PC-3 (cell line): Measurements from ENCODE around the gene CYP46A1. TPM values are rescaled to one million over a fixed set of nuclear protein-coding genes. Genes with fewer than 3 reads are reported as not detected.

Experiments used
- ATAC-seq: fragments of 200-7000 bp; cut with Tn5 transposase; 2 replicates; pipeline ENCODE4 v1.9.1; 2020; ENCODE audit warnings: mild to moderate bottlenecking, moderate library complexity
- BruUV-seq: library from RNA; stranded (reverse); fragments of 400-500 nt; replicated peaks from 2 replicates; lab custom pipeline; 2021; lab: Mats Ljungman, UMichigan
- CTCF ChIA-PET: fragments of 300-600 bp; sonication (Branson Sonifier 250); formaldehyde crosslinking; loops from one replicate; lab custom pipeline; 2022; ENCODE audit warnings: antibody characterized with exemption; lab: Charles Lee
- POLR2A ChIA-PET: fragments of 300-600 bp; sonication (Branson Sonifier 250); formaldehyde crosslinking; loops from one replicate; lab custom pipeline; 2022; ENCODE audit warnings: antibody characterized with exemption; ENCODE audit not compliant: unreplicated experiment; lab: Charles Lee
- DNase-seq: peaks from one replicate; pipeline ENCODE4 v3.0.0-alpha.2; 2015
- H2AFZ ChIP-seq: fragments of 300-600 bp; sonication (generic); 2 replicates; pipeline ENCODE4 v1.6.0; 2016; ENCODE audit warnings: antibody characterized with exemption, low read length
- H3F3A ChIP-seq: fragments of 300-600 bp; sonication (generic); one replicate; pipeline ENCODE4 v1.6.0; 2017; ENCODE audit warnings: antibody characterized with exemption, low read length, control low read depth, mild to moderate bottlenecking; ENCODE audit not compliant: unreplicated experiment
- H3K27ac ChIP-seq: fragments of 300-600 bp; sonication (generic); 2 replicates; pipeline ENCODE4 v1.5.1; 2016; ENCODE audit warnings: mild to moderate bottlenecking, low read length
- H3K27me3 ChIP-seq: fragments of 300-600 bp; sonication (generic); 2 replicates; pipeline ENCODE4 v1.6.1; 2016; ENCODE audit warnings: low read length, mixed read lengths
- H3K36me3 ChIP-seq: fragments of 300-600 bp; sonication (generic); 2 replicates; pipeline ENCODE4 v1.6.1; 2016; ENCODE audit warnings: low read depth, mixed run types, low read length, mixed read lengths
- H3K4me1 ChIP-seq: fragments of 300-600 bp; sonication (generic); 2 replicates; pipeline ENCODE4 v1.5.1; 2016; ENCODE audit warnings: low read length; ENCODE audit not compliant: insufficient read depth
- H3K4me2 ChIP-seq: fragments of 300-600 bp; sonication (generic); 2 replicates; pipeline ENCODE4 v1.6.0; 2016; ENCODE audit warnings: low read length
- H3K4me3 ChIP-seq: fragments of 300-600 bp; sonication (generic); 2 replicates; pipeline ENCODE4 v1.5.1; 2016; ENCODE audit warnings: mild to moderate bottlenecking, low read length, mixed read lengths
- H3K79me2 ChIP-seq: fragments of 300-600 bp; sonication (generic); 2 replicates; pipeline ENCODE4 v1.6.1; 2017; ENCODE audit warnings: low read length, mixed read lengths
- H3K9ac ChIP-seq: fragments of 300-600 bp; sonication (generic); 2 replicates; pipeline ENCODE4 v1.6.0; 2016; ENCODE audit warnings: mild to moderate bottlenecking, low read length
- H3K9me2 ChIP-seq: fragments of 300-600 bp; sonication (generic); replicated peaks from 2 replicates; pipeline ENCODE4 v1.6.1; 2016; ENCODE audit warnings: mixed run types, low read length, mixed read lengths
- H3K9me3 ChIP-seq: fragments of 300-600 bp; sonication (generic); 2 replicates; pipeline ENCODE4 v1.6.1; 2016; ENCODE audit warnings: low read length, mixed read lengths
- H4K20me1 ChIP-seq: fragments of 300-600 bp; sonication (generic); 2 replicates; pipeline ENCODE4 v1.6.1; 2016; ENCODE audit warnings: low read length, mixed read lengths
- CTCF ChIP-seq: fragments of 300-600 bp; sonication (generic); conservative IDR thresholded peaks from 2 replicates; pipeline ENCODE4 v1.5.1; 2017; ENCODE audit warnings: antibody characterized with exemption, low read depth, mild to moderate bottlenecking, low read length
- EZH2 ChIP-seq: fragments of 300-600 bp; sonication (generic); IDR thresholded peaks from one replicate; pipeline ENCODE4 v1.6.1; 2017; ENCODE audit warnings: antibody characterized with exemption, mild to moderate bottlenecking, low read length; ENCODE audit not compliant: unreplicated experiment
- EZH2phosphoT487 ChIP-seq: fragments of 300-600 bp; sonication (generic); IDR thresholded peaks from 2 replicates; pipeline ENCODE4 v1.6.1; 2018; ENCODE audit warnings: mild to moderate bottlenecking, antibody characterized with exemption, low read length, borderline replicate concordance
- intact Hi-C: fragments of 100-400 bp; cut with micrococcal nuclease; formaldehyde crosslinking; loops from 2 replicates; pipeline ENCODE4 v1.9.0; 2023
- total RNA-seq: library from RNA; depleted of rRNA; stranded (reverse); fragments of >200 nt; gene quantifications from 2 replicates; pipeline ENCODE4 v1.2.3, GENCODE V29; 2014

Gene CYP46A1
- total RNA-seq, 1 experiment from 2014 or later, result 1.2 TPM

DNA sequence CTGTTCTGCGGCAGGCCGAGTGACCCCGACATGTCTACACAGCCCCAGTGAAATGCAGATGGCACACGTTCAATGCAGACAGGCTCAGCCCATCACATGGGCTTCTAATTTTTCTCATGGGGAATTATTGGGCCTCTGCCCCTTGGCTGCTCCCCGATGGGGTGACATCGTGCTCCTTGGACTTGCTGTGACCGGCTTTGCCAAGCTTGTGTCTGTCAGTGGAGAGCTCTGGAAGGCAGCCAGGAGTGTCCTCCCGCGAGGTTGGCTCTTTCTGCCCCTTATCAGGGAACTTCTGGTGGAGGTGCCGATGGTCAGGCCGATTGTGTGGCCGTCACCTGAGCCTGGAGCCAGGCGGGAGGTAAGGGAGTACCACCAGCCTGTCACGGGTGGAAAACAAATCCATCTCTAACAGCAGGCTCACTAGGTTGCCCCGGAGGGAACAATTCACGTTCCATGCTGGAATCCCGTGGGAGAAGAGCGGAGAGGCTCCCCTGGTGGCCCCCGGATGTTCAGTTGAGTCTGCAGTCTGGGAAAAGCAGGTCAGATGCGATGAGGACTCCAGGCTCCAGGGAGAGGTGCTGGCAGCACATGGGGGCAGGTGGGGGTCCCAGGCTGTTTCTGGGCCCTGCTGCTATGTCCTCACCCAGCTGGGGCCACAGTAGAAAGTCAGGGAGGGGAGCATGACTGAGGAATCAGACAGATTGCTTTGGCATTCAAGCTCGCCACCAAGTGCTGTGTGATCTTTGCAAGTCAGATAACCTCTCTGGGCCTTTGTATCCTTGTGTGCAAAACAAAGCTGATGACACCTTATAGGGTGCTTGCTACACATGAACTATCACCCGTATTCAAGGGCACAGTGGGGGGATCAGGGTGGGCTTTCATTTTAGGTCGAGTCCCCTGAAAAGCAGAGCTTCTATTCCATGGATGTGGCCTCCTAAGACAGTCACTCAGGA lies 65.9 kb downstream of the CYP46A1 start:
- Histone ChIP-seq H3K4me1 (peaks cover 44% of the 10 kb centered on the region), H3K36me3 (no peaks in the 10 kb centered on the region), H3K4me3 (no peak overlapping the region), H3K9me3 (no peaks in the 10 kb centered on the region), H3K9me2 (no peaks in the 10 kb centered on the region), H3K27ac (no peak overlapping the region), H3K9ac (no peak overlapping the region), H3K27me3 (no peaks in the 10 kb centered on the region), H4K20me1 (no peaks in the 10 kb centered on the region), H3K79me2 (no peaks in the 10 kb centered on the region), H3K4me2 (no peak overlapping the region), H3F3A (no peaks in the 10 kb centered on the region), H2AFZ (no peak overlapping the region)
- ChIA-PET POLR2A (no interaction called here), CTCF (no interaction called here)
- DNase-seq, result no peak
- no peak for TF ChIP-seq EZH2
- TF ChIP-seq CTCF, result no peak
- no peak for TF ChIP-seq EZH2phosphoT487
- ATAC-seq, result no peak
- no TSS peak for BruUV-seq
- intact Hi-C loops, result no loop called here

DNA sequence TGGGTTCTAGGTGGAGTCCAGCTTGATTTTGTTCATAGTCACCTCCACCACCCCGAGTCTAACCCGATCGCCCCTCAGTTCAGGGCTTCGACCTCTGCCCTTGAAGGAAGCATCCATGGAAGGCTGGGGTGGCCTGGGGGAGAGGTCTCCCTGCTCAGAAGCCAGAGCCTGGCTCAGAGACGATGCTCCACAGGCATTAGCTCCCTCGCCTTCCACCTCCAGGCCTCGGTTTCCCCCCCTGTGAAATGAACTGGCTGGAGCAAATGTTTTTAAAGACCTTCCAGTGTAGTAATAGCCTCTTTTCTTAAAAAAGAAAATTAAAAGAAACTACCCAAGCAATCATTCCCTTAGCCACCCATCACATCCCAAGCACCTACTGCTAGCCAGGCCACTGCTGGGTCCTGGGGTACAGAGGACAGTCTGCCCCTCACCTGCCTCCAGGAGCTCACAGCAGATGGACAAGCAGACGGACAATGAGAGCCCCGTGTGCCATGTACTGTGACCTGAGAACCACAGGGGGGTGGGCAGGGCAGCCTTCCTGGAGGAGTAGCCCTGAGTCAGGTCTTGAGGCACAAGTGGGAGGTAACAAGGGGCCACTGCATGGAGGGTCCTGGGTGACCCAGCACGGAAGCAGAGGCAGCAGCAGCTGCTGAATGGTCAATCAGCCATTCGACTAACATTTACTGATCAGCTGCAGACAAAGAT lies 66.8 kb downstream of the CYP46A1 start:
- TF ChIP-seq CTCF (no peak), EZH2 (no peak), EZH2phosphoT487 (no peak)
- Histone ChIP-seq H3F3A (no peaks in the 10 kb centered on the region), H3K27me3 (no peaks in the 10 kb centered on the region), H2AFZ (no peak overlapping the region), H3K4me2 (no peak overlapping the region), H3K4me1 (peaks cover 53% of the 10 kb centered on the region), H4K20me1 (no peaks in the 10 kb centered on the region), H3K9ac (no peak overlapping the region), H3K4me3 (no peak overlapping the region), H3K9me2 (no peaks in the 10 kb centered on the region), H3K27ac (no peak overlapping the region), H3K36me3 (no peaks in the 10 kb centered on the region), H3K9me3 (no peaks in the 10 kb centered on the region), H3K79me2 (no peaks in the 10 kb centered on the region)
- ChIA-PET POLR2A (no interaction called here), CTCF (no interaction called here)
- BruUV-seq, result no TSS peak
- ATAC-seq, result no peak
- intact Hi-C loops, result no loop called here
- DNase-seq, result no peak
